ENCODE measurements around the gene NOXA1.

NOXA1 gene

GRCh38 chr9:137427454-137428310, 4.5 kb downstream of the NOXA1 start:
- DNase-seq (ENCODE audit: low read depth, low spot score), result no peak

- DNase-seq (ENCODE audit: low read depth, low spot score), result no peak
These were observed 5.1 kb downstream of the NOXA1 start for GRCh38 chr9:137428311-137428630.

- no peak for DNase-seq (ENCODE audit: low read depth, low spot score)
These were observed 5.8 kb downstream of the NOXA1 start for GRCh38 chr9:137428841-137429545.

GRCh38 chr9:137429546-137429890, 6.3 kb downstream of the NOXA1 start:
- no peak for DNase-seq (ENCODE audit: low read depth, low spot score)

GRCh38 chr9:137429974-137430722, 7.0 kb downstream of the NOXA1 start:
- DNase-seq (ENCODE audit: low read depth, low spot score), result peak; percentile 69

- DNase-seq (ENCODE audit: low read depth, low spot score), result no peak
These were observed 7.7 kb downstream of the NOXA1 start for GRCh38 chr9:137430723-137431415.

GRCh38 chr9:137431416-137431931, 8.3 kb downstream of the NOXA1 start:
- no peak for DNase-seq (ENCODE audit: low read depth, low spot score)

- DNase-seq (ENCODE audit: low read depth, low spot score), result no peak
These were observed 9.6 kb downstream of the NOXA1 start for GRCh38 chr9:137432687-137433348.

GRCh38 chr9:137433349-137433915, 10.2 kb downstream of the NOXA1 start:
- no peak for DNase-seq (ENCODE audit: low read depth, low spot score)

- no peak for DNase-seq (ENCODE audit: low read depth, low spot score)
These were observed 10.8 kb downstream of the NOXA1 start for GRCh38 chr9:137433916-137434431.

- DNase-seq (ENCODE audit: low read depth, low spot score), result no peak
These were observed 11.5 kb downstream of the NOXA1 start for GRCh38 chr9:137434498-137435380.

GRCh38 chr9:137435381-137435891, 12.2 kb downstream of the NOXA1 start:
- no peak for DNase-seq (ENCODE audit: low read depth, low spot score)

GRCh38 chr9:137435980-137436760, 13.0 kb downstream of the NOXA1 start:
- no peak for DNase-seq (ENCODE audit: low read depth, low spot score)

- DNase-seq (ENCODE audit: low read depth, low spot score), result no peak
These were observed 13.8 kb downstream of the NOXA1 start for GRCh38 chr9:137436761-137437600.

GRCh38 chr9:137437691-137438590, 14.7 kb downstream of the NOXA1 start:
- DNase-seq (ENCODE audit: low read depth, low spot score), result no peak

- DNase-seq (ENCODE audit: low read depth, low spot score), result no peak
These were observed 15.5 kb downstream of the NOXA1 start for GRCh38 chr9:137438591-137439157.

All from ELF-1 (cell line).